GM12878 (cell line): ENCODE data around the gene WDFY3. TPM values are rescaled to one million over a fixed set of nuclear protein-coding genes. Genes with fewer than 3 reads are reported as not detected.

Source experiments
- ATAC-seq: fragments of 200-7000 bp; cut with Tn5 transposase; 3 replicates; pipeline ENCODE4 v1.9.1; 2020; ENCODE audit warnings: mild to moderate bottlenecking, moderate library complexity
- BruUV-seq: library from RNA; stranded (reverse); fragments of 400-500 nt; replicated peaks from 2 replicates; lab custom pipeline; 2021; lab: Mats Ljungman, UMichigan
- CTCF ChIA-PET: fragments of 300-600 bp; sonication (Branson Sonifier 250); formaldehyde crosslinking; extraction: SDS; loops from one replicate; lab custom pipeline; 2021; ENCODE audit warnings: inconsistent platforms; lab: Yijun Ruan, JAX
- POLR2A ChIA-PET: fragments of 350-600 bp; formaldehyde crosslinking; extraction: SDS; loops from one replicate; lab custom pipeline; 2021; ENCODE audit warnings: inconsistent platforms; lab: Charles Lee
- RAD21 ChIA-PET: fragments of 300-600 bp; sonication (Branson Sonifier 250); formaldehyde crosslinking; loops from one replicate; lab custom pipeline; 2023; ENCODE audit warnings: antibody characterized with exemption; ENCODE audit not compliant: unreplicated experiment; lab: Charles Lee
- SMC1A ChIA-PET: fragments of 300-600 bp; sonication (Branson Sonifier 250); formaldehyde crosslinking; loops from one replicate; lab custom pipeline; 2023; ENCODE audit not compliant: unreplicated experiment, uncharacterized antibody; lab: Charles Lee
- DNase-seq: peaks from one replicate; pipeline ENCODE4 v3.0.0-alpha.2; 2011; ENCODE audit warnings: low read depth, low spot score
- FAIRE-seq: peaks from 3 replicates; lab custom pipeline; 2011; peaks lifted over from hg19 to GRCh38; lab: Jason Lieb, UNC
- H2AFZ ChIP-seq: 2 replicates; pipeline ENCODE4 v1.6.0; 2011; ENCODE audit warnings: low read depth, low read length, control low read depth; ENCODE audit not compliant: control insufficient read depth
- H3K27ac ChIP-seq: 2 replicates; pipeline ENCODE4 v1.5.1; 2011; ENCODE audit warnings: control low read depth; ENCODE audit not compliant: control insufficient read depth, insufficient read depth
- H3K27me3 ChIP-seq, 2 experiments: replicated peaks in 1 of 2; 2 replicates each; pipeline versions ENCODE4 v1.6.0 to v1.6.1; 2011; ENCODE audit warnings: low read length in 1 of 2; ENCODE audit not compliant: control insufficient read depth in 2 of 2, insufficient read depth in 2 of 2
- H3K36me3 ChIP-seq, 2 experiments: 2 replicates each; pipeline ENCODE4 v1.5.1; 2011; ENCODE audit warnings: low read length in 1 of 2; ENCODE audit not compliant: control insufficient read depth in 2 of 2, insufficient read depth in 2 of 2
- H3K4me1 ChIP-seq: 2 replicates; pipeline ENCODE4 v1.6.1; 2011; ENCODE audit warnings: mild to moderate bottlenecking, low read length, moderate library complexity, mixed read lengths; ENCODE audit not compliant: control insufficient read depth, insufficient read depth
- H3K4me2 ChIP-seq: 2 replicates; pipeline ENCODE4 v1.6.0; 2011; ENCODE audit warnings: control low read depth; ENCODE audit not compliant: control insufficient read depth, insufficient read depth
- H3K4me3 ChIP-seq: fragments of 200-600 bp; sonication (generic); 2 replicates; pipeline ENCODE4 v1.5.1; 2016
- H3K79me2 ChIP-seq: 2 replicates; pipeline ENCODE4 v1.6.0; 2011; ENCODE audit warnings: low read length; ENCODE audit not compliant: control insufficient read depth, insufficient read depth
- H3K9ac ChIP-seq: 2 replicates; pipeline ENCODE4 v1.8.0; 2011; ENCODE audit warnings: low read length, control low read depth, mixed read lengths; ENCODE audit not compliant: control insufficient read depth, insufficient read depth
- H3K9me3 ChIP-seq: replicated peaks from 3 replicates; pipeline ENCODE4 v1.5.1; 2011; ENCODE audit warnings: mild to moderate bottlenecking, low read length; ENCODE audit not compliant: control insufficient read depth, insufficient read depth
- H4K20me1 ChIP-seq: 2 replicates; pipeline ENCODE4 v1.6.0; 2011; ENCODE audit not compliant: control insufficient read depth, insufficient read depth
- EGR1 ChIP-seq, 2 experiments: IDR thresholded peaks; 1 replicate in 1 of 2; 2 replicates in 1 of 2; pipeline ENCODE4 v1.6.1; 2011 to 2012; ENCODE audit warnings: low read depth in 2 of 2, low read length in 2 of 2, borderline replicate concordance in 1 of 2, mild to moderate bottlenecking in 1 of 2, moderate library complexity in 1 of 2
- ESRRA ChIP-seq: IDR thresholded peaks from 2 replicates; pipeline ENCODE4 v1.6.1; 2012; ENCODE audit warnings: mild to moderate bottlenecking, low read length, improper control_type of control experiment
- EZH2 ChIP-seq: IDR thresholded peaks from 2 replicates; pipeline ENCODE4 v1.6.1; 2012; ENCODE audit warnings: low read depth, mild to moderate bottlenecking, control low read depth, inconsistent platforms, low read length, borderline replicate concordance; ENCODE audit not compliant: control insufficient read depth
- JUNB ChIP-seq: IDR thresholded peaks from 2 replicates; pipeline ENCODE4 v1.6.1; 2016; ENCODE audit warnings: antibody characterized with exemption, mild to moderate bottlenecking
- KLF5 ChIP-seq: fragments of 450-650 bp; IDR thresholded peaks from 2 replicates; pipeline ENCODE4 v1.6.1; 2014; ENCODE audit warnings: mild to moderate bottlenecking; ENCODE audit not compliant: partially characterized antibody
- MAX ChIP-seq: IDR thresholded peaks from 2 replicates; pipeline ENCODE4 v1.6.1; 2012; ENCODE audit warnings: low read depth, low read length, improper control_type of control experiment
- PRDM15 ChIP-seq: fragments of 450-650 bp; formaldehyde crosslinking; IDR thresholded peaks from 2 replicates; pipeline ENCODE4 v1.4.0; 2020; ENCODE audit warnings: mild to moderate bottlenecking, moderate library complexity
- RAD51 ChIP-seq: fragments of 450-650 bp; IDR thresholded peaks from 2 replicates; pipeline ENCODE4 v1.6.1; 2016; ENCODE audit warnings: moderate library complexity, mild to moderate bottlenecking, inconsistent platforms
- RBBP5 ChIP-seq: fragments of 200-600 bp; sonication (generic); conservative IDR thresholded peaks from 2 replicates; pipeline ENCODE4 v1.6.1; 2016
- STAT3 ChIP-seq: IDR thresholded peaks from 2 replicates; pipeline ENCODE4 v1.6.1; 2011; ENCODE audit warnings: low read depth, low read length, improper control_type of control experiment
- USF1 ChIP-seq: IDR thresholded peaks from 2 replicates; pipeline ENCODE4 v1.6.1; 2011; ENCODE audit warnings: borderline replicate concordance, low read depth, mild to moderate bottlenecking, moderate library complexity, mixed read lengths, low read length; ENCODE audit not compliant: insufficient read depth; ENCODE audit errors: extremely low read length
- ZBTB11 ChIP-seq: fragments of 450-650 bp; formaldehyde crosslinking; IDR thresholded peaks from 2 replicates; pipeline ENCODE4 v1.5.0; 2022; ENCODE audit warnings: mild to moderate bottlenecking, missing genetic modification characterization
- WGBS: methylation state at CpG from one replicate; pipeline ENCODE4 v1.1.6; 2016; ENCODE audit warnings: low lambda C conversion rate; ENCODE audit not compliant: insufficient replicate concordance, insufficient coverage; ENCODE audit errors: missing lambda C conversion rate; 5-methylcytosine and 5-hydroxymethylcytosine counted together
- in situ Hi-C: fragments of 300-500 bp; cut with MboI; formaldehyde crosslinking; loops from 9 replicates; pipeline ENCODE4 v1.14.3; 2018; ENCODE audit warnings: mixed read lengths
- intact Hi-C: fragments of 100-400 bp; cut with micrococcal nuclease; formaldehyde crosslinking; loops from one replicate; pipeline ENCODE4 v1.14.2; 2022; ENCODE audit not compliant: unreplicated experiment
- polyA plus RNA-seq, 11 experiments: library from polyadenylated mRNA; depleted of rRNA in 4 of 11; unstranded in 6 of 11; stranded (reverse) in 5 of 11; fragments of >200 nt; fragmentation: Nextera tagmentation in 4 of 11; fragmentation: Illumina TruSeq in 1 of 11; extraction: Ambion mirVana in 4 of 11; extraction: Trizol in 1 of 11; gene quantifications; 1 replicate in 1 of 11; 2 replicates in 10 of 11; pipeline versions ENCODE4 v1.2.1 to v1.2.3, GENCODE V29; 2011 to 2016; ENCODE audit warnings: inconsistent platforms in 2 of 11, missing spikeins in 2 of 11, low read depth in 1 of 11
- total RNA-seq, 4 experiments: library from RNA; depleted of rRNA in 3 of 4; stranded (reverse); fragments of >200 nt in 3 of 4; fragmentation: Illumina TruSeq in 1 of 4; extraction: Trizol in 1 of 4; gene quantifications; 2 replicates each; pipeline versions ENCODE4 v1.2.1 to v1.2.3, GENCODE V29; 2013 to 2021

WDFY3 gene
- total and polyA plus RNA-seq, 10 of the 15 experiments (the other 5 are each of a cell fraction or from before 2014, with no cell fraction given), result 0.01 to 0.23 (median 0.12) TPM; not detected in 2

- ATAC-seq (no peak), FAIRE-seq (no peak)
- intact Hi-C loops (no loop called here), in situ Hi-C loops (no loop called here)
- BruUV-seq, result no TSS peak
- 91% methylated on average over 2 of the region's 2 CpGs for WGBS
- Histone ChIP-seq H4K20me1 (no peaks in the 10 kb centered on the region), H3K36me3 (no peaks in the 10 kb centered on the region), H3K9me3 (no peaks in the 10 kb centered on the region), H3K27me3 (no peaks in the 10 kb centered on the region), H3K79me2 (no peaks in the 10 kb centered on the region), H3K4me2 (no peak overlapping the region), H3K9ac (no peak overlapping the region), H2AFZ (no peak overlapping the region), H3K4me1 (no peaks in the 10 kb centered on the region), H3K27ac (no peak overlapping the region)
- ChIA-PET POLR2A (no interaction called here), RAD21 (no interaction called here), CTCF (no interaction called here), SMC1A (no interaction called here)
- TF ChIP-seq PRDM15 (CRISPR knock-in tag) (no peak), MAX (no peak), STAT3 (no peak), USF1 (no peak), ESRRA (no peak), RBBP5 (no peak), JUNB (no peak), ZBTB11 (CRISPR knock-in tag) (no peak), RAD51 (no peak), KLF5 (no peak), EZH2 (no peak), EGR1 (IDR thresholded peaks at IDR 0.05; ENCODE audit: borderline replicate concordance in 1 of 2, low read depth in 2 of 2, low read length in 2 of 2) (no peak)
- TF ChIP-seq, all 136 proteins: peak for 0
- H3K4me3 ChIP-seq, result no peak overlapping the region
- no peak for DNase-seq
Measured at GRCh38 chr4:84632092-84632491, 334.4 kb downstream of the WDFY3 start.
